Fibroblast of pulmonary artery (primary cell): ENCODE results near the gene CCL7.

Experiments
- DNase-seq: peaks from one replicate; pipeline ENCODE4 v3.0.0-alpha.2; 2010; ENCODE audit warnings: low read depth
- H3K4me3 ChIP-seq: replicated peaks from 2 replicates; pipeline ENCODE4 v1.5.1; 2011; ENCODE audit warnings: low read depth, mild to moderate bottlenecking, control low read depth, low read length, moderate library complexity
- CTCF ChIP-seq: IDR thresholded peaks from 2 replicates; pipeline ENCODE4 v1.5.1; 2011; ENCODE audit warnings: mild to moderate bottlenecking, control low read depth, low read length, inconsistent platforms; ENCODE audit errors: missing control alignments

The CCL7 gene

GRCh38 chr17:34276826-34277225 is 6.8 kb downstream of the CCL7 start:
- H3K4me3 ChIP-seq = no peak overlapping the region
- TF ChIP-seq CTCF = no peak
- DNase-seq = peak; percentile 64

DNA sequence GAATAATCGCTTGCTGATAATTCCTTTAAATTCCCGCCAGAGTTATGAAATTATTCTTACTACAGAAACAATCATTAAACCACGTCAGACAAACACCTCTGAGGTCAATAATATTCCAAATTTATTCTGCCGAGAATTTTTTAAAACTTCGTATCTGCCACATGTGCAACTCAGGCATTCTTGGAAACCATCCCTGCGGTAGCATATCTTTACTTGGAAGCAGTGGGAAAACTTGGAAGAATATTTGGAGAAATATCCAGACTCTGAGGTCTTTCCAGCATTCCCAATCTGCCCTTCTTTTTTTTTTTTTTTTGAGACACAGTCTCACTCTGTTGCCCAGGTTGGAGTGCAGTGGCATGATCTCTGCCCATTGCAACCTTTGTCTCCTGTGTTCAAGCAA is 13.6 kb downstream of the CCL7 start:
- TF ChIP-seq CTCF = no peak
- no peak for DNase-seq

GRCh38 chr17:34285286-34285792 is 15.3 kb downstream of the CCL7 start, which contains the start of gene CCL11:
TSS of gene CCL11 (plus strand) at chr17:34285742. CDS start at chr17:34285809, 67 bp downstream.
- TF ChIP-seq CTCF = no peak
- H3K4me3 ChIP-seq = no peak within 1 kb of the TSS
- no peak for DNase-seq

More for the DNA sequence above, 13.6 kb downstream of the CCL7 start:
- H3K4me3 ChIP-seq = no peak overlapping the region

DNA sequence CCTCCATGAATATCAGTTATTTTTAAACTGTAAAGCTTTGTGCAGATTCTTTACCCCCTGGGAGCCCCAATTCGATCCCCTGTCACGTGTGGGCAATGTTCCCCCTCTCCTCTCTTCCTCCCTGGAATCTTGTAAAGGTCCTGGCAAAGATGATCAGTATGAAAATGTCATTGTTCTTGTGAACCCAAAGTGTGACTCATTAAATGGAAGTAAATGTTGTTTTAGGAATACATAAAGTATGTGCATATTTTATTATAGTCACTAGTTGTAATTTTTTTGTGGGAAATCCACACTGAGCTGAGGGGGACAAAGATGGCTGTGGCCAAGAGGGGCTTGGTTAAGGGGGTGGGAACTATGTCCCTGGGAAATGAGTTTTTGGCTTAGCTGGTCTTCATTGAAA is 17.9 kb downstream of the CCL7 start:
- peak; percentile 33 for DNase-seq
- no peak for TF ChIP-seq CTCF
- no peak overlapping the region for H3K4me3 ChIP-seq

GRCh38 chr17:34290586-34290985 is 20.6 kb downstream of the CCL7 start:
- TF ChIP-seq CTCF = no peak
- no peak for DNase-seq
- H3K4me3 ChIP-seq = no peak overlapping the region

DNA sequence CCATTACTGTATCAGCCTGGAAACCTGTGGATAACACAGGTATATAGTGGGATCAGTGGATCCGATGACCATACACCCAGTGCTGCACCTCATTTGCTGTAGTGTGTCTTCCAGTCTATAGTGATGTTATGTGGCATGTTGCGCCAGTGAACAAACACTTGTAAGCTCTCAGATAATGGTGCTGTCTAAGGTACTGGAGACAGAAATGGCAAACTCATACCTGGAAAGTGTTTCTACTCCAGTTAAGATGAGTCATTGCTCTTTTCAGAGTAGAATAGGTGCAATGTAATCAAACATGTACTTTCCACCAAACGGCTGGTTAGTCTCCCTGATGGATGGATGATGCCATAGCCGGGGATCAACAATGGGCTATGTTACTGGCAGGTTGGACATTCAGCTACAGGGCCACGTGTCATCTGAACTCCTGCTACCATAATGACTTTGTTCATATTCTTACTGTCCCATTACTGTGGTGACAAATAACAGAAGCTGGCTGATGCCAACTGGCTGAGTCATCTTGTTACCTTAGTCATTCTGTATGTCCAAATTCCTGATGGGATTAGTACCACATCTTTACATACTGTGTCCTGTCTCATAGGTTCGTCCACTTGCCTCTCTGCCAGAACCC is 21.8 kb downstream of the CCL7 start:
- no peak for TF ChIP-seq CTCF
- DNase-seq = no peak
- H3K4me3 ChIP-seq = no peak overlapping the region

DNA sequence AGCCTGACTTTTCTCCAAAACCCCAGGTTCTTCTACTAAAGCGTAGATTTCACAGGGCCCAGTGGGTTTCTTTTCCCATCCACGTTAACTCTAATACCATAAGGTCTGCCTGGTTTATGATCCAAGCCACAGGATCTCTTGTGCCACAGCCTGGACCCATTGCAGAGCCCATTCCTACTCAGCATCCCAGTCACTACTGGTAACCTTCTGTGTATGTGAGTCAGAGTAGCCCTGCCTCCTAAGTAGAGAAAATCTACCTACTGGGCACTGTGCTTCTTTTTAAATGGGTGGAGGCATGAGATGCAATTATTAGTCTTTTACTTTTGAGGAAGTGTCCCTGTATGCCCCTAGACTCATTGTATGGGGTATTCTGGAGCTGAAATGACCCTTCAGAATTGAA is 29.0 kb downstream of the CCL7 start:
- no peak for DNase-seq
- TF ChIP-seq CTCF = no peak

More for the DNA sequence above, 29.0 kb downstream of the CCL7 start:
- H3K4me3 ChIP-seq = no peak overlapping the region
